HFFc6 (cell line): ENCODE results near the gene NMRK1. TPM values are rescaled to one million over a fixed set of nuclear protein-coding genes. Genes with fewer than 3 reads are reported as not detected.

ENCODE experiments used
- DNase-seq: peaks from one replicate; pipeline ENCODE4 v3.0.0-alpha.2; 2018
- H3K27ac Mint-ChIP-seq: 2 replicates; pipeline ENCODE4 v1.8.0; 2020; ENCODE audit warnings: mild to moderate bottlenecking, mixed read lengths
- H3K27me3 Mint-ChIP-seq: 2 replicates; pipeline ENCODE4 v1.8.0; 2021; ENCODE audit warnings: mild to moderate bottlenecking, moderate library complexity, mixed read lengths; ENCODE audit not compliant: insufficient read depth
- H3K36me3 Mint-ChIP-seq: 2 replicates; pipeline ENCODE4 v1.8.0; 2021; ENCODE audit warnings: low read depth, mixed read lengths
- H3K4me1 Mint-ChIP-seq: 2 replicates; pipeline ENCODE4 v1.8.0; 2020; ENCODE audit warnings: low read depth, mixed read lengths
- H3K4me3 Mint-ChIP-seq: 2 replicates; pipeline ENCODE4 v1.8.0; 2020; ENCODE audit warnings: mild to moderate bottlenecking, moderate library complexity, mixed read lengths
- H3K9me3 Mint-ChIP-seq: 2 replicates; pipeline ENCODE4 v1.8.0; 2020; ENCODE audit warnings: mild to moderate bottlenecking, mixed read lengths
- CTCF ChIP-seq: fragments of 200-600 bp; sonication (generic); IDR thresholded peaks from 2 replicates; pipeline ENCODE4 v1.5.0; 2021; ENCODE audit warnings: antibody characterized with exemption, mild to moderate bottlenecking
- total RNA-seq, 6 experiments: library from RNA; stranded (reverse); fragmentation: NEBNext Ultra II Directional; extraction: Animal tissue kit (Norgen Biotek cat#: 25700); gene quantifications; 2 replicates in 1 of 6; 3 replicates in 5 of 6; pipeline ENCODE4 v1.2.3, GENCODE V29; 2021

The NMRK1 gene
- total RNA-seq, 6 experiments from 2014 or later = 16.7 to 23.2 (median 18.7) TPM

GRCh38 chr9:75085640-75086039 lies 2.3 kb downstream of the NMRK1 start:
- peaks cover 9% of the 10 kb centered on the region for H3K36me3 Mint-ChIP-seq
- peaks cover 41% of the 10 kb centered on the region for H3K4me1 Mint-ChIP-seq
- no peaks in the 10 kb centered on the region for H3K27me3 Mint-ChIP-seq
- TF ChIP-seq CTCF = no peak
- no peak overlapping the region for H3K4me3 Mint-ChIP-seq
- H3K9me3 Mint-ChIP-seq = no peaks in the 10 kb centered on the region
- H3K27ac Mint-ChIP-seq = no peak overlapping the region
- DNase-seq = no peak

GRCh38 chr9:75084081-75084672 lies 3.8 kb downstream of the NMRK1 start:
- no peak for DNase-seq
- Mint-ChIP-seq H3K27ac (no peak overlapping the region), H3K4me1 (peaks cover 26% of the 10 kb centered on the region), H3K27me3 (no peaks in the 10 kb centered on the region), H3K4me3 (no peak overlapping the region), H3K9me3 (no peaks in the 10 kb centered on the region), H3K36me3 (peaks cover 11% of the 10 kb centered on the region)
- TF ChIP-seq CTCF = no peak

GRCh38 chr9:75083188-75083970 lies 4.6 kb downstream of the NMRK1 start:
- Mint-ChIP-seq H3K36me3 (peaks cover 11% of the 10 kb centered on the region), H3K4me3 (no peak overlapping the region), H3K4me1 (peaks cover 26% of the 10 kb centered on the region), H3K27me3 (no peaks in the 10 kb centered on the region), H3K27ac (no peak overlapping the region), H3K9me3 (no peaks in the 10 kb centered on the region)
- TF ChIP-seq CTCF = no peak
- DNase-seq = no peak

GRCh38 chr9:75081632-75082031 lies 6.3 kb downstream of the NMRK1 start:
- no peak for TF ChIP-seq CTCF

GRCh38 chr9:75072895-75073294 lies 15.1 kb downstream of the NMRK1 start:
- peaks cover 23% of the 10 kb centered on the region for H3K4me1 Mint-ChIP-seq
- no peaks in the 10 kb centered on the region for H3K9me3 Mint-ChIP-seq
- H3K27ac Mint-ChIP-seq = no peak overlapping the region
- DNase-seq = no peak
- no peak for TF ChIP-seq CTCF
- H3K27me3 Mint-ChIP-seq = no peaks in the 10 kb centered on the region
- H3K36me3 Mint-ChIP-seq = peaks cover 4% of the 10 kb centered on the region; the same call in 1 of the 2 replicates
- no peak overlapping the region for H3K4me3 Mint-ChIP-seq

More at GRCh38 chr9:75081632-75082031, 6.3 kb downstream of the NMRK1 start:
- Mint-ChIP-seq H3K4me3 (no peak overlapping the region), H3K27ac (no peak overlapping the region), H3K9me3 (no peaks in the 10 kb centered on the region), H3K36me3 (peaks cover 11% of the 10 kb centered on the region), H3K27me3 (no peaks in the 10 kb centered on the region), H3K4me1 (peaks cover 24% of the 10 kb centered on the region)
- no peak for DNase-seq
